ENCODE data around the gene INTS11. TPM values are rescaled to one million over a fixed set of nuclear protein-coding genes. Genes with fewer than 3 reads are reported as not detected.
A peak's percentile ranks its signal among the peaks of the same experiment; 100 is the strongest.

The INTS11 gene
- total RNA-seq, 1 experiment from 2014 or later: 139 TPM

- no peak overlapping the region for H4K91ac ChIP-seq (ENCODE audit: insufficient read length, low read depth, low read length)
- H3K27me3 Mint-ChIP-seq (ENCODE audit: low read depth): peaks cover 3% of the 10 kb centered on the region; the same call in 1 of the 2 replicates
- H4K20me1 ChIP-seq (ENCODE audit: control insufficient read depth, insufficient read depth, insufficient read length): no peaks in the 10 kb centered on the region
- H3K9ac ChIP-seq (ENCODE audit: extremely low read depth, insufficient read length, low read length): no peak overlapping the region
- DNase-seq: no peak
- peaks cover 16 to 26% of the 10 kb centered on the region in 2 experiments for H3K4me1 Mint-ChIP-seq
- TF ChIP-seq CTCF (conservative IDR thresholded peaks at IDR 0.05): no peak
- no peaks in the 10 kb centered on the region for H3K27me3 ChIP-seq (ENCODE audit: insufficient read depth, low read length)
- H3K23me2 ChIP-seq (ENCODE audit: insufficient read length, low read depth, low read length, poor library complexity, severe bottlenecking): peaks cover 15% of the 10 kb centered on the region
- no peaks in the 10 kb centered on the region for H3K79me2 ChIP-seq (ENCODE audit: insufficient read depth, low read length)
- no peak overlapping the region for H2BK20ac ChIP-seq (ENCODE audit: low read depth, low read length, poor library complexity, severe bottlenecking)
- no peak overlapping the region for H3K14ac ChIP-seq (ENCODE audit: insufficient read depth, low read length)
- H3K36me3 Mint-ChIP-seq (ENCODE audit: insufficient read depth in 1 of 3, low read depth in 3 of 3): peaks cover 7 to 34% (median 31%) of the 10 kb centered on the region in 3 experiments
- H2AFZ ChIP-seq (ENCODE audit: low read length): no peak overlapping the region
- H3K27ac ChIP-seq (ENCODE audit: insufficient read length, low read depth, low read length): no peak overlapping the region
- no peak overlapping the region for H2AK5ac ChIP-seq (ENCODE audit: insufficient read length, low read length)
- no peaks in the 10 kb centered on the region; a peak in 1 of 5 replicates for H3K9me3 Mint-ChIP-seq
- H3T11ph ChIP-seq (ENCODE audit: low read length): no peak overlapping the region
- no peak overlapping the region for H3K27ac Mint-ChIP-seq
- H3K4me2 ChIP-seq (ENCODE audit: insufficient read depth, insufficient read length, low read length): no peak overlapping the region
- no CpG with 5 or more reads among the region's 21 CpGs for WGBS (ENCODE audit: extremely low coverage, insufficient read length, low lambda C conversion rate)
- H2BK12ac ChIP-seq (ENCODE audit: insufficient read length, low read depth, low read length): no peak overlapping the region
- peak overlapping the region; percentile 29 to 80; a peak in 4 of 5 replicates for H3K4me3 Mint-ChIP-seq
- H4K5ac ChIP-seq (ENCODE audit: insufficient read length, low read depth, low read length): no peak overlapping the region
- H3K4ac ChIP-seq (ENCODE audit: low read depth, low read length): no peak overlapping the region
- H4K8ac ChIP-seq (replicated peaks; ENCODE audit: insufficient read length, low read depth, low read length): no peak overlapping the region
- H3K79me1 ChIP-seq (ENCODE audit: insufficient read depth, low read depth, low read length, poor library complexity, severe bottlenecking): no peaks in the 10 kb centered on the region
- H3K18ac ChIP-seq (ENCODE audit: insufficient read length, low read depth, low read length): no peak overlapping the region
- no peak overlapping the region for H2BK120ac ChIP-seq (ENCODE audit: low read depth, low read length, poor library complexity, severe bottlenecking)
- no peak overlapping the region for H3K23ac ChIP-seq (ENCODE audit: insufficient read length, low read depth, low read length)
- H3K4me1 ChIP-seq (ENCODE audit: insufficient read depth, low read length): peaks cover 5% of the 10 kb centered on the region; the same call in 1 of the 2 replicates
- H2BK15ac ChIP-seq (ENCODE audit: low read depth, low read length): no peak overlapping the region
- H2BK5ac ChIP-seq (ENCODE audit: insufficient read length, low read length): no peak overlapping the region
- H3K56ac ChIP-seq (ENCODE audit: insufficient read length, low read depth, low read length): no peak overlapping the region
- H3K9me3 ChIP-seq (ENCODE audit: control insufficient read depth, low read depth, low read length): no peaks in the 10 kb centered on the region
Observed at GRCh38 chr1:1310476-1311053, 13.9 kb downstream of the INTS11 start.
